ENCODE measurements around the gene TSEN15.
"Not testable (repeated sequence)": the region's sequence is repeated elsewhere in the genome, so short reads cannot be mapped to it uniquely, and the experiment has no call there.

Gene TSEN15

DNA sequence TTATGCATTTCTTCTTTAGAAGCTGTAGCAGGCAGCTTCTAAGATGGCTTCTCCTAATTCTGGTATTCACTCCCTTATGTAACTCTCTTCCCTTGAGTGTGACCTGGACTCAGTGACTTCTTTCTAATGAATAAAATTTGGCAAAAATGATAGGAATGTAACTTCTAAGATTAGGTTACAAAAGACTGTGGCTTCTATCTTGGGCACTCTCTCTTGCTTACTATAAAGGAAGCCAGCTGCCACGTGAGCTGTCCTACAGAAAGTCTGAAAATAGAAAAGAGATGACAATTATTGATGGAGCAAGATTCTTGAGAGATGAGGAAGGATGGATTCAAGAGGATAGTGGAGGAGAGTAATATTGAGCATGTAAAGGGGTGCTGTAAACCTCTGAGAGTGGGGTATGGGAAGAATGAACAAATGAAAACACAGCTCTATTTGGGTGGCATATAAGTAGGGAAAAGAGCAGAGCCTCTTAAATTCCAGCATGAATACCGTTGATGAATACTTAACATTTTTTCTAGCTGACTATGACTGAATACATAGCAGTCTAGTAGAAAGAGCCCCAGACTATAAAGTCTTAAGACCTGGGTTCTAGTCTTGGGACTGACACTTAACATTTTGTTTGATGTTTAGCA lies 5.5 kb downstream of the TSEN15 start:
- DNase-seq = no peak

DNA sequence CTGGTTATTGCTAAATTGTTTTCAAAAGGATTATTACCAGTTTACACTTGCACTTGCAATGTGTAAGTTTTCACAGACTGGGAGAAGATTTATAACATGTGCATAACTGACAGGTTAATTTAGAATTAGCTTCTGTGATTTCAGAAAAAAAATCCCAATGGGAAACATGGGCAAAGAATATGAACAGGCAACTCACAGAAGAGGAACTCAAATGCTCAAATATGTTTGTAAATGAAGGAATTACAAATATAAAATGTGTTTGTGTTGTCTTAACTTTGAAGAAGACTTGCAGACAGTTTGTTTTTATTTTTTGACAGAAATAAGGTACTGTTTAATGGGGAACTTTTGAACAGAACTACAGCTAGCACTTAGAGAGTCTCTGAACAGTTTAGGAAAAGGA lies 8.4 kb downstream of the TSEN15 start:
- no peak for DNase-seq

DNA sequence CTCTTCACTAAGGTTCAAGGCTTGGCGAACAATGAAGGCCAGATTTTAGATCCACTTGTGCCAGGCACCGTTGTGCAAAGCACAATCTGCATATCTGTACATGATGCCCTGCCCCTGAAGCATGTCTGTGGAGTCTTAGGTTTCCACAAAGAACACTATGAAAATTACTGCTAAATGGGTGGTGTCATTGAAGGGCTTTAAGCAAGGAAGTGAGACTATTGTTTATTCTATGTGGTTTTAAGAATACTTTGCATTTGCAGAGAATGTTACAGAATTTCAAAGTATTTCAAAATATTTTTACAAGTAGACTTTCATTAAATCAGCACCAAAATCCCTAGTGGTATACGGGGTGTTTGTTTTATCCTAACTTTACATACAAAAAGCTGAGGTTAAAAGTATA lies 8.8 kb downstream of the TSEN15 start:
- no peak for DNase-seq

DNA sequence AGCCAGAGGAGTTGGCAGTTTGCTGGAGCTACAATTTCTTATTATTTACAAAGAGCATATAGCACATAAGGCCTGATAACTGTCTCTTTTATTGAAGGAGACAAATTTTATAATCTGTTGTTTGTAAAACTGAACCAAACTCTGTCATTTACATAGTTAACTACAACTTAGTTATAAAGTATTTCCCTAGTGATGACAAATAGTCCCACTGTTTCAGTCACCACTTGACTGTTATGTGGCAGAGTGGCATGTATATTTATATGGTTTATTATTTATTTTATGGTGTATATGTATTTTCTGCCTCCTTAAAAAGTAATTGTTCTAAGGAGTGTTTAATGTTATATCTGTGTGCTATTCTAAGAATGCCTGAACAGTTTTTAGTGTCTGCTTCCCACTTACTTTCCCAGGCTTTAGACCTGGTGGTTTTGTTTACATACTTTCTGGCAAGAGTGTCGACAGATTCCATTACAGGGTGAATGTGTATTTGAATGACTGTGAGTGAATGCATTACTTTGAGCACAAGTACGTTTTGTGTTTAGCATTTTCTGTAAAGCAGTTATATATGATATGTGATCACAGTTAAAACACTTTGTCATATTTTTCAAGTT lies 10.0 kb downstream of the TSEN15 start:
- DNase-seq = no peak

DNA sequence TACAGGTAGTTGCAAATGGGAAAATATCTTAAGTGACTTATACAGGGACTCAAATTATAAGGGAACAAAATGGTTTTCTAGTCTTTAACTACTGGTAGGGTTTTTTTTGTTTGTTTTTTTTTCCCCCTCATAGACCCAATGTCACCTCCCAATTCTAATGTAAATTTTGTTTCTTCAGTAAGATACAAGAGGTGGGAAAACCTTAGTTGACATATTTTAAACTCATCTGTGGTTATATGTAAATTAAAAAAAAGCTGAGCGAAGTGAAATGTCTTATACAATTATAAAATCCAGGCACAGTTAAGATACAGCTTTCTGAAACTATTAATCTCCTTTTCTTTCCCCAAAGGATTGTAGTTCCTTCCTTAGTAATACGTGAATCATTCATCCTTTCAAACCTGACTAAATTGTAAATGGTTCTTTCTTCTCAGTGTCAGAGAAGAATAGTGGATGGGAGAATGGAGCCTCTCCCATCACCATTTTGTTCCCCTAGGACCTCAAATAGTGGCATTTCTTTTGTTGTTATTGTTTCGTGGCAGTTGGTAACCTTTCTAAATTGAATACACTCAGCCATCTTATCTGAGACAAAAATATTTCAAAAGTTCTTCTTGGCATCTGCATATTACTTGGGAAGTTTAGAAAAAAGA lies 11.2 kb downstream of the TSEN15 start:
- DNase-seq = no peak

DNA sequence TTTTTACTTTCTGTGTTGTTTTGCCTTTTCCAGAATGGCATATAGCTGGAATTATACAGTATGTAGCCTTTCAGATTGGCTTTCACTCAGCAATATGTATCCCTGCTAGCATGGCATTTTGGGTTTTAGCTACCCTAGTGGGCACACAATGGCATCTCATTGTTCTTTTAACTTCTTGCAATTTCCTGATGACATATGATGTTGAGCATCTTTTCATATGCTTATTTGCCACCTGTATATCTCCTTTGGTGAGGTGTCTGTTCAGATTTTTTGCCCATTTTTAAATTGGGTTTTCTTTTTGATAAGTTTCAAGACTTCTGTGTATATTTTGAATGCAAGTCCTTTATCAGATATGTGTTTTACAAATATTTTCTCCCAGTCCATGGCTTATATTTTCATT lies 14.0 kb downstream of the TSEN15 start:
- no peak for DNase-seq

DNA sequence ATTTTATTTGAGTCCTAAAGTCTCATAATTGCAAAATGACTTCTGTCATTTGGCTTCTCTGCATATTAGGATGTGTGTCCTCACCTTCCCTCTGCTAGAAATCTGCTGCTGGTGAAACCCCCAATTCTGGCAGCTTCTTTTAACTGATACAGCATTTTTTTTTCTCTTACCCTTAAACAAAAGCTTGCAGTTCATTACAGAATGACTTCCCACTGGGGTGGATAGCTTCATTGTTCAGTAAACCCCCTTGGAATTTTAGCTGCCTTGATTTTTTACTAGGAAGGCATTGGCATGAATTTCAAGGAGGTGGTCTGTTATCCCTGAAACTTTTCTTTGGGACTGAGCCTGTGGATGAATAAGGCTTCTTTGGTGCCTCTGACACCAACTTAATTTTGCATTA lies 16.8 kb downstream of the TSEN15 start:
- DNase-seq = no peak

DNA sequence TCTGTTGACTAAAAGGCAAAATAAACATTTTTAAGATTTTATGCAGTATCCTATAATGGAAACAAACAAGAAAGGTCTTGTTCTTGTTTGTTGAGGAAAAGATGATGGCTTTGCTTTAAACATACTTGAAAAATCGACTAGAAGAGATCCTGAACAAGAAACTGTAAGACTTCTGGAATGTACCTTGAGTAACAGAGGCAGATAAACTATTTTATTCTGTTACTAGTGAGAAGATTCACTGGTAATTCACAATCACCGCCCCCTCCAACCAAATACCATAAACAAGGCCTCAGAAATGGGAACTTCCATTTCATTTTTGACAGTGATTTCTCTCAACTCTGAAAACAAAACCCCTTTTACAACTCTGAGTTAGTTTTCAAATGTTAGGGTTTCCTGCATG lies 18.1 kb downstream of the TSEN15 start:
- DNase-seq = no peak

DNA sequence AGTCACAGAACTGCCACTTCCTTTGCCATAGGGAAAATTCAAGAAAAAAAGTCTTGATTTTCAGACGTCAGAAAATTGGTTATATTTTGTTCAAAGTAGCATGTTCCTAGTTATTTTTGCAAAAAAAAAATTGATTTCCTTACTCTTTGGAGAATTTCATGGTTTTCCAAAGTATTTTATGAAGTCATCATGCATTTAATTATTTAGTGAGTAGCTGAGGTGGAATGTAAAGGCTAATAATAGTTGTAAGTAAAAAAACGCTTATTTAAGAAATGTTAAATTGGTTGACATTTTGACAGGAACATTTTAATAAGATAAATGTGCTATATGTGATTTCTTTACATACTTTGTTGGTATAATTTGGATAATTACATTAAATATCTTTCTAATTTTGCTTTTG lies 20.8 kb downstream of the TSEN15 start:
- no peak for DNase-seq

DNA sequence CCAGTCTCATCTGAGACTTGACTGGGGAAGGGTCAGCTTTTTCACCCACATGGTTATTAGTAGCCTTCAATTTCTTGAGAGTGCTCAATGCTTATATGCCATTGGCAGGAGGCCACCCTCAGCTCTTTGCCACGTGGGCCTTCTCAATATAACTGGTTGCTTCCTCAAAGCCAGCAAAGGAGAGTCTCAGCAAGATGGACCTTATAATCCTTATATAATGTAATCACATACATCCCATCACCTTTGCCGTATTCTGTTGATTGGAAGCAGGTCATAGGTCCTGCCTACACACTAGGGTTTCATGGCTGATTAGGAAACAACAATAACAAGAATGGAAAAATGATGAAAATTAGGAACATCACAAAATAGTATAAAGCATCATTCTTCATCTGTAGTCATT lies 22.9 kb downstream of the TSEN15 start:
- no peak for DNase-seq

DNA sequence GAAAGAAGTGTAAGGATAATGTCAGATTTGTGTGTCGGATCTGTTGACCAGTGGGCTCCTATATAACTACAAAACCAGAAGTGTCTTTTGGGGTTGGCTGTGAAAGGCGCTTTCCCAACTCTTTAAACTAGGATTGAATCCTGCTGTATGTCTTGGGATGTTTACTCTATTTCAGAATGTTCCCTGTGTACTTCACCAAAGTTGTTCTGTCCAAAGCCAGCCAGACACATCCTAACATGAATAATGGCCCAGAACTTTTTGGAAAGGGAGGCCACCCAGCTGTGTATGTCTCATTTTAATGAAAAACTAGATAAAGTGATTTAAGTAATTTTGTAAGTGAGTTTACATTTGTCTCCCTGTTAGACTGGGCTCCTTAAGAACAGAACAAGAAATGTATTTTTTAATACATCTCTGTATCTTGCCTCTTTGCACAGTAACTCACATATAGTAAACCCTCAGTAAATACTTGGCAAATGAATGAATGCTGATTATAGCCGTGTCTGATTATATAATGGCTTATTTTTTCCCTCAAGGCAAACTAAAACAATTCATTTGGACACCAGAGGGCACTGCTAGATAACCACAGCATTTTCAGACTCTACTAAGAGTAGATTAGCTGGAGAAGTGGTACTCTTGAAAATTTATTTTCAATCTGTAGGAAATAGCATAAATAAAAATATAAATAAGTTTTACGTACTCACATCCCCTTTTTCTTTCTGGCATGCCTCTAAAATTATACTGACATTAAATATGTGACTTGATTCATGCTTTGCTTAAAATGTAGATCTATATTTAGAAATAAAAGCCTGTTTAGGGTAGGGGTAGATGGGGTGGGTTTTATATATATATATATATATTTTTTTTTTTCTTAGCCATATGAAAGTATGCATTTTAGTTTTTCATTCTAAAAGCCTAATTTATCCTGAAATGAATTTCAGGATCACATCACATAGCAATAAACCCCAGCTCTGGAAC lies 23.8 kb downstream of the TSEN15 start:
- peak; percentile 79 for DNase-seq

DNA sequence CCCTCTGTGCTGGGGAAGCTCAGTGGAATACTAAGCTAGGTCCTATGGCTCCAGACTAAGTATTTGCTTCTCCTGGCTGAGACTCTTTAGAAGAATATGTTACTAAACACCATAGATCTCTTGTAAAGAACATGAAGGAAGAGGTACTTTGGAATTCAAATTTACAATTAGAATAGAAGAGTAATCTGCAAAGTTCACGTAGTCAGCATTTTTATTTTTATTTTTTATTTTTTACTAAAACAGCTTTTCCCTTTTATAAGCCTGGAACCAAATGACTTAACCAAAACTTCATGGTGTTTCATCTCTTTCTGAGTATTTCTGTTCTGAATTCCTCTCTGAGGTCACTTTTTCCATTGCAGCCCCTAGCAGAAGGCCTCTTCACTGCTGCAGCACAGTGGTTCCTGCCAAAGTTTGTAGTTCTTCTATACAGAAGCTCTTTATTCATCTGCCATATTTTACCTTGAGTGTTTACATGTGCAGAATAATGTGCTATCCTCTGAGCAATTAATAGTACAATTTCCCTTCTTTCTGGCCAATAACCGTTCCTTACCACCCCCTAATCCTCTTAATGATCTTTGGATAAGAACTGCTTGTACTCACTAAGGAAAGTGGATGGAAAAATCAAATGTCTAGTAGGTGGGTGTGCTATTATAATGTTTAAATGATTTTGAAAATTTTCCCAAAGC lies 27.2 kb downstream of the TSEN15 start:
- DNase-seq = no peak

DNA sequence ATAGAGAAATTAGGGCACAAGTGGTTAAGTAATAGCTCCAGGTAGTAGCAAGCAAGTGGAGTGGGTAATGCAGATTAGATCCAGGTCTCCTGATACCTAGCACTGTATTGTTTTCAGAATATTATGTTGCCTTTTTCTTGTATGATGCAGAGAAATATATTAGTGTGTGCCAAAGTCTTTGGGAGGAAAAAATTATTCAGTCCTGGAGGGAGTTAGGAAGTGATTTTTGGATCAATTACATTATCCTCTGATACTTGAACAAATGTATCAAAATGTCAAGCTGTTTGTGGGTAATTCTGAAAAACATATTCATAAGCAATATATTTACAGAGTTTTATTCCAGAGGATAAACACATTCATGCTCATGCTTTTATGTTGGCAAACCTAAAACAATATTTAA lies 28.8 kb downstream of the TSEN15 start:
- no peak for DNase-seq

DNA sequence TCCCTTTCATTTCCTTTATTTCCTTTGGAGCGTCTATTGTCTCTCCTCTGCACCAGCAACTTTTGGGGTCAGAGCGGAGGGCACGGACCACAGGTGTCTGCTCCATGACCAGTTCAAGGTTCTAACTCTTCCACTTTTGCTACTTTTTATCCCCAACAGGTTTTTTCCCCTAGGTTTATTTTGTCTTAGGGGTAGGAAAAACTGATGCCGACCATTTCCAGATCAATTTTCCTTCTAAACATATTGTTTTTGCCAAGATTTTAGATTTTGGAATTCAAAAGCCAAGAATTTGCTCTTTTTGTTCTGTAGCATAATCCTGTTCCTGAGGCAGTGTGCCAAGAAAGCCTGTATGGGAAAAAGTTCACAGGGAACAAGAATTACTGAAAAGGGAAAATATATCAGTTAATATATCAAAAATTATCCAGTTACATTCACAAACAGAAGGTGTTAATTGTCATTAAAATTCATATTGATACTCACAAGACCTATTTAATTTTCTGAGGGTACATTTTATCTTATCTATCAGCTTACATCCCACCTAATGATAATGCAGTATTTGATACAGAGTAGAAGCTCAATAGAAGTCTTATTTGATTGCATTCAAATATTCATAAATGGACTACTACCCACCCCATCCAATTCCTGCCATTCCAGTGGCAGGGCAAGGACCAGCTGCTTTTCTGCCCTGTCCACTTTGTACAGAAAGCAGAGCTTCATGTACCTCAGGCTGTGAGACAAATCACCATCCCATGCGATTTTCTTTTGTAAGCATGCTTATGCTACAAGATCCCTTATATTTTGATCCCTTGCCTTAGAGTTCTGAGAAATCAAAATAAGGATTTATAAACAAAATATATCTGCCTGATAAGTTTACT lies 31.2 kb downstream of the TSEN15 start:
- DNase-seq = no peak

DNA sequence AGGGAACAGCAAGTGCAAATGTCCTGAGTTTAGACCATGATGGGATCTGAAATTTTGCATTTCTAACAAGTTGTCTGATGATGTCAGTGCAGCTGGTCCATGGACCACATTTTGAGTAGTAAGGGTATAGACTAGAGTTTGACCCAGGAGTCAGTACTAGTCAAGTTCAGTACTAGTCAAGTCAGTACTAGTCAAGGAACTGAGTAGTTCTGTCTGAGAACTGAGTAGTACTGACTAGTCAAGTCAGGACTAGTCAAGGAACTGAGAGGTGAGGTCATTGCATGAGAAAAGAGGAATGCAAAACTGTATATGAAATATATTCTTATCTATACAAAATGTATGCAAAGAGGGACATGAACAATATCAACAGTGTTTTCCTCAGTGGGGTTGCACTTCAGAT lies 34.1 kb downstream of the TSEN15 start:
- no peak for DNase-seq

DNA sequence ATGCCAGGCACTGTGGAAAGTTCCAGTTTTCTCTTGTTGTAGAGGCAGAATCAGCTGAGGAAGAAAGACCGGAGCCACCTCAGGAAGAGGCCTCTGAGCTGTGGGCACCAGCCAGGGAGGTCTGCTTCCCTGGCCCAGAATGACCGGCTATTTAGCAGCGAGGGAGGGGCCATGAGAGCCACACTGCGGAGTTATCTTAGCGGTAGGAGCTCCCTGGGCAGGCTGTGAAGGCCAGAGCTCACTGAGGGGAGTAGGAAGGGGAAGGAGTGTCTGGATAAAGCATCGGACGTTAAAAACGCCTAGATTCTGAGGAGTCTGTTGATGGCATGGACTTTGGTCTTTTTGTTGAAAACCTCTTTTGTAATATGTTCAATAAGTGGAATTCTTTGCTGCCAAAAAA lies 36.5 kb downstream of the TSEN15 start:
- DNase-seq = no peak

DNA sequence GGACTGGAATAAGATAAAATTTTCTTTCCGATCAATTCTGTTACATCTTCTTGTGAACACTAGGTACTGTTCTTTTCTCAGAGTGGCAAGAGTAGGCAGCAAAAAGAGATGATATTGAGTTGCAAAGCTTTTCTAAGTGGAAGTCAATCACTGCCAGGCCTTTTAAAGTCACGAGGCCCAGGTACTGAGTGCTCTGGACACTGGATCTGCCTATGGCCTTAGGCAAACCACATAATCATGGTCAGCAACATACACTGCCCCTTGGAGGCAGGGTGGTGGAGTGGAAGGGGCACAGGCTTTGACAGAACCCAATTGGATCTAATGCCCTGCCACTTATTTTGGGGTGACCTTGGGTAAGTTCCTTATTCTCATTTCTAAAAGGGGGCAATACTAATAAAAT lies 41.5 kb downstream of the TSEN15 start:
- DNase-seq = no peak

DNA sequence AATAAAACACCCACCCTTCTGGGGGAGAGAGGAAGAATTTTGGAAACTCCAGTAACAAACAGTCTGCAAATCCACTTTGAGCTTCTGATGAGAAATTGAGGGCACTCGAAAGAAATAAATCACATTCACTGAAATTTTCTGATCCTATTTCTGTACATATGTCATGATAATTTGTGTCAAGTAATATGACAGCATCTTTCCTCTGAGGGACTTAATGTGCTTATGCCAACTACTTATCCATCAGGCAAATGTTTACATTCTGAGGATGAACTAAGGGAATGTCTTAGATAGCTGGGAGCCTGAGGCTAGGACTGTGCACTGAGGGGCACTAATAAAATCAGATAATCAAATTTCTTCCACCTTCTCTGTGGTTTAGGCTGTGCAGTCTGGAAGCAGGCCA lies 44.5 kb downstream of the TSEN15 start:
- DNase-seq = no peak

DNA sequence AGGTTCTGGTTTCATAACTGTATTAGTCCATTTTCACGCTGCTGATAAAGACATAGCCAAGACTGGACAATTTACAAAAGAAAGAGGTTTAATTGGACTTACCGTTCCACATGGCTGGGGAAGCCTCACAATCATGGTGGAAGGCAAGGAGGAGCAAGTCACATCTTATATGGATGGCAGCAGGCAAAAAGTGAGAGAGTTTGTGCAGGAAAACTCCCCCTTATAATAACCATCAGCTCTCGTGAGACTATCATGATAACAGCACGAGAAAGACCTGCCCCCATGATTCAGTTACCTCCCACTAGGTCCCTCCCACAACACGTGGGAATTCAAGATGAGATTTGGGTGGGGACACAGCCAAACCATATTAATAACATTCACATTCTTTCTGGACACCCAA lies 45.0 kb downstream of the TSEN15 start:
- not testable (repeated sequence) for DNase-seq

DNA sequence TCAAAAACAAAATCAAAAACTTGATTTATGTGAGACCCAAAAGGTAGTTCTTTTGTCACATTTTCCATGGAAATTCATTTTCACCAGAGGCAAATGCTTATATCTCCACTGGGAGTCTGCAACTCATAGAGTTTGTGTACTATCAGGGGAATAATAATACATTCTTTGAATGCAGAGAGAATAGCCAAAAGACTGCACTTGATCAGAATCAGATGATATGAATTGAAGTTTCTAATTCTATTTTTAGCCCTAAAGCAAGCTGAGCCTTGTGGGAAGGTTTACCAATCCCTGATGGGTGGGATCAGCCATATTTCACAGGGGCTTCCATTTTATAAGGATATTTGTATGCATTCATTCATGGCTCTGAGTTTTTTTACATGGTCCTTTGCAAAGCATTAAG lies 49.6 kb downstream of the TSEN15 start:
- no peak for DNase-seq

DNA sequence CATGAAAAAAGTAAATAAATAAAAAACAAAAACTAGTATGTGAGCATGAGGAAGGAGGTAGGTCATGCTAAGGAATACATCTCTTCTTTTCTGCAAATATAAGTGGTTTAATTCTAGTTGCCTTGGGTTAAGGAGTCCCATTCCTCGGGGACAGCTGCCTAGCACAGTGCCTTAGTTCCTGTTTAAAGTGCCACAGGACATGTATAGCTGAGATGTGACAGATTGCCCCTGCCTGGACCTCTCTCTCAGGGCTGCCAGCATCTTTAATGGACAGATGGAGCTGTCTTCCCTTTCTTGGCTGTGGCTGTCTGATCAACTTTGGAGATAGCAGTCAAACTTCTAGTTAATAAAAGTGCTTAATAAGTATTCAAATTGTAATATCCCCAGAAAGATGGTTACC lies 50.0 kb downstream of the TSEN15 start:
- no peak for DNase-seq
